Heart left ventricle (tissue), 13 donors: Measurements from ENCODE around the gene SDSL.

Experiments
- POLR2A ChIP-seq, 2 donors: fragments of 450-650 bp; IDR thresholded peaks; one replicate each; pipeline ENCODE4 v1.6.1; 2017; ENCODE audit warnings: antibody characterized with exemption in 2 of 2, mild to moderate bottlenecking in 2 of 2, moderate library complexity in 2 of 2
- TF ChIP-seq, protein P1 (sequence below), 12 donors: fragments of 200-600 bp; sonication (generic) in 4 of 12; IDR thresholded peaks; one replicate each; pipeline versions ENCODE4 v1.5.0 to v1.8.0; 2018 to 2022; ENCODE audit warnings: antibody characterized with exemption in 12 of 12, mild to moderate bottlenecking in 5 of 12
- donor health status: ischemic (EF 13 %, LVEDD 7.1; RV severe dilation, severe dysfunction).
- donor health status: DM: no; HTN: yes; CAD: no.
- donor health status: DM: no; HTN: no; CAD: no.
- donor health status: ischemic (EF 25% LVEDD 6.9; RV normal size, moderate dysfunction).
- donor health status: ischemic (EF 25% LVEDD 5.7; RV mildly dilated, moderate dysfunction).
- donor health status: ischemic (EF 35%, LVEDD 5.7; RV mildly dilated, moderate dysfunction).
- donor health status: nonischemic (EF 11% LVEDD 7.7; RV severe dilation, severe dysfunction).
- donor health status: DM: yes; HTN: yes; CAD: no.
- donor health status: PGD.
- donor health status: ischemic (EF 29% LVEDD 5.4; RV normal size, mild dysfunction).
- donor health status: nonischemic (EF 23%, LVEDD 6.1; RV moderate dilation, normal function).

DNA sequence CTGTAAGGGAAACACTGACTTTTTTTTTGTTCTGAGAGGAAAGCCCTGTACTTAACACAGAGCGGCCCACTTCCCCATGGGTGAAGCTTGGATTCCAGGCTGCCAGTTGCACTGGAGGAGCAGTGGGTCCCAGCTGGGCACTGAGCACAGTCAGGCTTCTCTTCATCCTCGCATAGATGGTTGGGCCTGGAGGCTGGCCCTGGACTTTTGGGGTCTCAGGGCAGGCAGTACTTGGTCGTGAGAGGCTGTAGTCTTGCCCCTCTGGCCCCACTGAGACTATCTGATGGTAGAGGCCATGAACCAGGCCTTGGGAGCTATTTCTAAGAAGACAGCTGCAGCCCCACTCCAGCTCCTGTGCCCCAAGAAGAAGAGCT, 55.6 kb downstream of the SDSL start:
- TF ChIP-seq, protein P1, sequence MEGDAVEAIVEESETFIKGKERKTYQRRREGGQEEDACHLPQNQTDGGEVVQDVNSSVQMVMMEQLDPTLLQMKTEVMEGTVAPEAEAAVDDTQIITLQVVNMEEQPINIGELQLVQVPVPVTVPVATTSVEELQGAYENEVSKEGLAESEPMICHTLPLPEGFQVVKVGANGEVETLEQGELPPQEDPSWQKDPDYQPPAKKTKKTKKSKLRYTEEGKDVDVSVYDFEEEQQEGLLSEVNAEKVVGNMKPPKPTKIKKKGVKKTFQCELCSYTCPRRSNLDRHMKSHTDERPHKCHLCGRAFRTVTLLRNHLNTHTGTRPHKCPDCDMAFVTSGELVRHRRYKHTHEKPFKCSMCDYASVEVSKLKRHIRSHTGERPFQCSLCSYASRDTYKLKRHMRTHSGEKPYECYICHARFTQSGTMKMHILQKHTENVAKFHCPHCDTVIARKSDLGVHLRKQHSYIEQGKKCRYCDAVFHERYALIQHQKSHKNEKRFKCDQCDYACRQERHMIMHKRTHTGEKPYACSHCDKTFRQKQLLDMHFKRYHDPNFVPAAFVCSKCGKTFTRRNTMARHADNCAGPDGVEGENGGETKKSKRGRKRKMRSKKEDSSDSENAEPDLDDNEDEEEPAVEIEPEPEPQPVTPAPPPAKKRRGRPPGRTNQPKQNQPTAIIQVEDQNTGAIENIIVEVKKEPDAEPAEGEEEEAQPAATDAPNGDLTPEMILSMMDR (IDR thresholded peaks at IDR 0.05) = no peak
- TF ChIP-seq POLR2A (IDR thresholded peaks at IDR 0.05) = no peak
